ENCODE results near the gene MAX. TPM values are rescaled to one million over a fixed set of nuclear protein-coding genes. Genes with fewer than 3 reads are reported as not detected.
"Not testable (repeated sequence)": the region's sequence is repeated elsewhere in the genome, so short reads cannot be mapped to it uniquely, and the experiment has no call there.

MAX gene
- total RNA-seq, 1 experiment from 2014 or later, result 21.3 TPM

GRCh38 chr14:65096323-65097089, 5.8 kb downstream of the MAX start:
- Histone ChIP-seq H3K27me3 (replicated peaks) (no peaks in the 10 kb centered on the region), H3K36me3 (peaks cover 66% of the 10 kb centered on the region), H3K27ac (no peak overlapping the region), H3K4me3 (no peak overlapping the region), H3K9me3 (replicated peaks) (no peaks in the 10 kb centered on the region), H3K4me1 (replicated peaks) (peaks cover 23% of the 10 kb centered on the region)
- DNase-seq (ENCODE audit: low read depth in 1 of 2, low spot score in 2 of 2), result peak in 1 of 2 experiments; percentile 38

GRCh38 chr14:65095633-65096205, 6.6 kb downstream of the MAX start:
- no peak overlapping the region for H3K4me3 ChIP-seq
- peaks cover 65% of the 10 kb centered on the region for H3K36me3 ChIP-seq
- no peak for DNase-seq (ENCODE audit: low read depth in 1 of 2, low spot score in 2 of 2)

GRCh38 chr14:65092349-65092748, 10.0 kb downstream of the MAX start:
- peaks cover 19% of the 10 kb centered on the region for H3K4me1 ChIP-seq (replicated peaks)
- peaks cover 71% of the 10 kb centered on the region for H3K36me3 ChIP-seq
- no peaks in the 10 kb centered on the region for H3K9me3 ChIP-seq (replicated peaks)
- H3K27ac ChIP-seq, result no peak overlapping the region
- H3K27me3 ChIP-seq (replicated peaks), result no peaks in the 10 kb centered on the region
- no peak for DNase-seq (ENCODE audit: low read depth in 1 of 2, low spot score in 2 of 2)
- no peak overlapping the region for H3K4me3 ChIP-seq

More at GRCh38 chr14:65095633-65096205, 6.6 kb downstream of the MAX start:
- Histone ChIP-seq H3K4me1 (replicated peaks) (peaks cover 19% of the 10 kb centered on the region), H3K9me3 (replicated peaks) (no peaks in the 10 kb centered on the region), H3K27me3 (replicated peaks) (no peaks in the 10 kb centered on the region), H3K27ac (no peak overlapping the region)

- not testable (repeated sequence) for H3K4me3 ChIP-seq; H3K9me3 ChIP-seq (replicated peaks); H3K27me3 ChIP-seq (replicated peaks); H3K27ac ChIP-seq; DNase-seq (ENCODE audit: low read depth in 1 of 2, low spot score in 2 of 2); H3K4me1 ChIP-seq (replicated peaks)
- H3K36me3 ChIP-seq, result peaks cover 68% of the 10 kb centered on the region
Measured at GRCh38 chr14:65087835-65088234, 14.5 kb downstream of the MAX start.

- H3K27me3 ChIP-seq (replicated peaks); DNase-seq (ENCODE audit: low read depth in 1 of 2, low spot score in 2 of 2); H3K4me1 ChIP-seq (replicated peaks); H3K4me3 ChIP-seq; H3K9me3 ChIP-seq (replicated peaks); H3K27ac ChIP-seq: not testable (repeated sequence)
- H3K36me3 ChIP-seq, result peaks cover 65% of the 10 kb centered on the region
Measured at GRCh38 chr14:65086686-65087085, 15.6 kb downstream of the MAX start.

GRCh38 chr14:65084554-65085505, 17.5 kb downstream of the MAX start:
- Histone ChIP-seq H3K27me3 (replicated peaks) (no peaks in the 10 kb centered on the region), H3K4me3 (no peak overlapping the region)

GRCh38 chr14:65082930-65083329, 19.4 kb downstream of the MAX start:
- Histone ChIP-seq H3K27me3 (replicated peaks) (no peaks in the 10 kb centered on the region), H3K4me1 (replicated peaks) (no peaks in the 10 kb centered on the region), H3K4me3 (no peak overlapping the region), H3K36me3 (peaks cover 61% of the 10 kb centered on the region), H3K9me3 (replicated peaks) (no peaks in the 10 kb centered on the region), H3K27ac (no peak overlapping the region)
- peak in 1 of 2 experiments; percentile 10 for DNase-seq (ENCODE audit: low read depth in 1 of 2, low spot score in 2 of 2)

More at GRCh38 chr14:65084554-65085505, 17.5 kb downstream of the MAX start:
- no peak for DNase-seq (ENCODE audit: low read depth in 1 of 2, low spot score in 2 of 2)
- peaks cover 75% of the 10 kb centered on the region for H3K36me3 ChIP-seq
- no peak overlapping the region for H3K27ac ChIP-seq
- no peaks in the 10 kb centered on the region for H3K4me1 ChIP-seq (replicated peaks)
- no peaks in the 10 kb centered on the region for H3K9me3 ChIP-seq (replicated peaks)

GRCh38 chr14:65080960-65081747, 21.2 kb downstream of the MAX start:
- no peaks in the 10 kb centered on the region for H3K4me1 ChIP-seq (replicated peaks)
- no peaks in the 10 kb centered on the region for H3K9me3 ChIP-seq (replicated peaks)
- no peak overlapping the region for H3K4me3 ChIP-seq
- H3K36me3 ChIP-seq, result peaks cover 59% of the 10 kb centered on the region
- no peak for DNase-seq (ENCODE audit: low read depth in 1 of 2, low spot score in 2 of 2)
- H3K27ac ChIP-seq, result no peak overlapping the region
- no peaks in the 10 kb centered on the region for H3K27me3 ChIP-seq (replicated peaks)

- H3K4me3 ChIP-seq, result no peak overlapping the region
- H3K27ac ChIP-seq, result no peak overlapping the region
- H3K27me3 ChIP-seq (replicated peaks), result no peaks in the 10 kb centered on the region
- no peaks in the 10 kb centered on the region for H3K4me1 ChIP-seq (replicated peaks)
- H3K36me3 ChIP-seq, result peaks cover 56% of the 10 kb centered on the region
- no peaks in the 10 kb centered on the region for H3K9me3 ChIP-seq (replicated peaks)
- no peak for DNase-seq (ENCODE audit: low read depth in 1 of 2, low spot score in 2 of 2)
Measured at GRCh38 chr14:65079768-65080167, 22.5 kb downstream of the MAX start.

- no peak for DNase-seq (ENCODE audit: low read depth in 1 of 2, low spot score in 2 of 2)
- Histone ChIP-seq H3K36me3 (peaks cover 56% of the 10 kb centered on the region), H3K9me3 (replicated peaks) (no peaks in the 10 kb centered on the region), H3K4me1 (replicated peaks) (no peaks in the 10 kb centered on the region), H3K27me3 (replicated peaks) (no peaks in the 10 kb centered on the region), H3K4me3 (no peak overlapping the region), H3K27ac (no peak overlapping the region)
Measured at GRCh38 chr14:65079201-65079600, 23.1 kb downstream of the MAX start.

GRCh38 chr14:65077318-65077717, 25.0 kb downstream of the MAX start:
- DNase-seq (ENCODE audit: low read depth in 1 of 2, low spot score in 2 of 2), result no peak
- Histone ChIP-seq H3K27me3 (replicated peaks) (no peaks in the 10 kb centered on the region), H3K27ac (no peak overlapping the region), H3K36me3 (peaks cover 55% of the 10 kb centered on the region), H3K9me3 (replicated peaks) (no peaks in the 10 kb centered on the region), H3K4me3 (no peak overlapping the region), H3K4me1 (replicated peaks) (no peaks in the 10 kb centered on the region)

GRCh38 chr14:65075628-65076325, 26.5 kb downstream of the MAX start:
- H3K36me3 ChIP-seq, result peaks cover 40% of the 10 kb centered on the region
- H3K4me1 ChIP-seq (replicated peaks), result no peaks in the 10 kb centered on the region
- H3K4me3 ChIP-seq, result no peak overlapping the region

More at GRCh38 chr14:65075628-65076325, 26.5 kb downstream of the MAX start:
- H3K27me3 ChIP-seq (replicated peaks), result no peaks in the 10 kb centered on the region
- no peaks in the 10 kb centered on the region for H3K9me3 ChIP-seq (replicated peaks)
- no peak overlapping the region for H3K27ac ChIP-seq
- DNase-seq (ENCODE audit: low read depth in 1 of 2, low spot score in 2 of 2), result no peak
